NB4 (cell line): ENCODE results near the gene WDR19.

Source experiments
- DNase-seq: peaks from one replicate; pipeline ENCODE4 v3.0.0; 2010; ENCODE audit warnings: low read depth
- H3K4me3 ChIP-seq: one replicate; pipeline ENCODE4 v1.5.1; 2011; ENCODE audit warnings: mild to moderate bottlenecking, low read depth, low read length, moderate library complexity
- MAX ChIP-seq: IDR thresholded peaks from 2 replicates; pipeline ENCODE4 v1.6.1; 2011; ENCODE audit warnings: low read depth, low read length
- MYC ChIP-seq: IDR thresholded peaks from 2 replicates; pipeline ENCODE4 v1.6.1; 2011; ENCODE audit warnings: low read depth, low read length
- POLR2A ChIP-seq: IDR thresholded peaks from 2 replicates; pipeline ENCODE4 v1.6.1; 2011; ENCODE audit warnings: mild to moderate bottlenecking; ENCODE audit not compliant: insufficient read length; ENCODE audit errors: extremely low read depth
- TF ChIP-seq, protein P1 (sequence below): IDR thresholded peaks from one replicate; pipeline ENCODE4 v1.5.1; 2012; ENCODE audit warnings: low read depth, low read length

The WDR19 gene

DNA sequence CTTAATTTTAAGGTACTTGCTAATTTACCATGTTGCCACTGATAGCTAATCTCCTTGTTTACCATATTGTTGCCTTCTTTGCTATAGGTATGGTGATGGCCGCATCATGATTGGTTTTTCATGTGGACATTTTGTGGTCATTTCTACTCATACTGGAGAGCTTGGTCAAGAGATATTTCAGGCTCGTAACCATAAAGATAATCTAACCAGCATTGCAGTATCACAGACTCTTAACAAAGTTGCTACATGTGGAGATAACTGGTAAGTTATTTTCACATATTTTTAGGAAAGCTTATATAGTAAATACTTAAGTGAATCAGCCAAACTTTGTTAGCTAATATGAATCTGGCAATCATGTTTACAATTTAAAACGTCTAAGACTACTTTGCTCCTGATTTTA lies 23.1 kb downstream of the WDR19 start:
- no peak for DNase-seq
- no peak for TF ChIP-seq MYC
- no peak overlapping the region for H3K4me3 ChIP-seq

DNA sequence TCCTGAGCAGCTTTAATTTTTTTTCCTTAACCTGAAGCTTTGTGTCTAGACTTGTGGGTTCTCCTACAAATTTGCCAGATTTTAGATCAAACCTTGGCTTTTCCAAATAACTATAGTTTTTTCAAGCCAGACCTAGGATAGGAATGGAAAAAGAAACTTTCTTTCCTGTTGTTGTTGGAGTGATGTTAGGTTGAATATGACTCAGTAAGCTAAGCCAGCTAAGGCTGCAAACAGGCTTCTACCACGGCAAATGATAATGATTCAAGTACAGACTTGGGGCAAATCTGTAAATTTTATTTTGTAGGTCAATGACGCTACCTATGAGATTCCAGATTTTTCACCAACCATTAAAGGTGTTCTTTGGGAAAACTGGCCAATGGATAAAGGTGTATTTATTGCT lies 45.6 kb downstream of the WDR19 start:
- TF ChIP-seq, protein P1, sequence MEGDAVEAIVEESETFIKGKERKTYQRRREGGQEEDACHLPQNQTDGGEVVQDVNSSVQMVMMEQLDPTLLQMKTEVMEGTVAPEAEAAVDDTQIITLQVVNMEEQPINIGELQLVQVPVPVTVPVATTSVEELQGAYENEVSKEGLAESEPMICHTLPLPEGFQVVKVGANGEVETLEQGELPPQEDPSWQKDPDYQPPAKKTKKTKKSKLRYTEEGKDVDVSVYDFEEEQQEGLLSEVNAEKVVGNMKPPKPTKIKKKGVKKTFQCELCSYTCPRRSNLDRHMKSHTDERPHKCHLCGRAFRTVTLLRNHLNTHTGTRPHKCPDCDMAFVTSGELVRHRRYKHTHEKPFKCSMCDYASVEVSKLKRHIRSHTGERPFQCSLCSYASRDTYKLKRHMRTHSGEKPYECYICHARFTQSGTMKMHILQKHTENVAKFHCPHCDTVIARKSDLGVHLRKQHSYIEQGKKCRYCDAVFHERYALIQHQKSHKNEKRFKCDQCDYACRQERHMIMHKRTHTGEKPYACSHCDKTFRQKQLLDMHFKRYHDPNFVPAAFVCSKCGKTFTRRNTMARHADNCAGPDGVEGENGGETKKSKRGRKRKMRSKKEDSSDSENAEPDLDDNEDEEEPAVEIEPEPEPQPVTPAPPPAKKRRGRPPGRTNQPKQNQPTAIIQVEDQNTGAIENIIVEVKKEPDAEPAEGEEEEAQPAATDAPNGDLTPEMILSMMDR = no peak
- no peak for TF ChIP-seq MAX
- TF ChIP-seq POLR2A = no peak
- TF ChIP-seq MYC = no peak
- no peak for DNase-seq
- no peak overlapping the region for H3K4me3 ChIP-seq

DNA sequence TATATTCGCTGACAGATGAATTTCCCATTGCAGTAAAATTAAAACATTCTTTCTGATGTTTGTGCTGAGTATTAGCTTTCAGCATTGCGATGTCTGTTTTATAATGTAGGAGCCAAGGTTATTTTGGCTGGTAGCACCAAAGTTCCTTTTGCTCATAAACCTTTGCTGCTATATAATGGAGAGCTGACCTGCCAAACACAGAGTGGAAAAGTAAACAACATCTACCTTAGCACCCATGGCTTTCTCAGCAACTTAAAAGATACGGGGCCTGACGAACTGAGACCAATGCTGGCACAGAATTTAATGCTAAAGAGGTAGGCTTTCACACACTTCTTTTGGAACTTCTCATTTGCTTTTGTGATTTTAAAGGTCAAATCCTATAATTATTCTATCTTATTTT lies 46.0 kb downstream of the WDR19 start:
- TF ChIP-seq MAX (no peak), POLR2A (no peak), MYC (no peak)
- TF ChIP-seq, protein P1 = no peak
- no peak for DNase-seq
- H3K4me3 ChIP-seq = no peak overlapping the region

- DNase-seq = no peak
- TF ChIP-seq POLR2A = no peak
- TF ChIP-seq, protein P1 = no peak
- no peak for TF ChIP-seq MAX
- no peak for TF ChIP-seq MYC
- no peak overlapping the region for H3K4me3 ChIP-seq
Observed at GRCh38 chr4:39230462-39230861, 48.1 kb downstream of the WDR19 start.

GRCh38 chr4:39231660-39232059 lies 49.3 kb downstream of the WDR19 start:
- no peak overlapping the region for H3K4me3 ChIP-seq
- no peak for DNase-seq
- TF ChIP-seq, protein P1 = no peak
- no peak for TF ChIP-seq MYC

GRCh38 chr4:39232100-39232499 lies 49.8 kb downstream of the WDR19 start:
- H3K4me3 ChIP-seq = no peak overlapping the region
- TF ChIP-seq POLR2A (no peak), MYC (no peak), MAX (no peak)
- TF ChIP-seq, protein P1 = no peak
- DNase-seq = no peak
